T1000 (cell line): ENCODE data around the gene CNTN4.

Source experiments
- DNase-seq: peaks from one replicate; lab custom pipeline; 2025; ENCODE audit warnings: mixed read lengths; lab: John Stamatoyannopoulos, UW

Gene CNTN4

DNA sequence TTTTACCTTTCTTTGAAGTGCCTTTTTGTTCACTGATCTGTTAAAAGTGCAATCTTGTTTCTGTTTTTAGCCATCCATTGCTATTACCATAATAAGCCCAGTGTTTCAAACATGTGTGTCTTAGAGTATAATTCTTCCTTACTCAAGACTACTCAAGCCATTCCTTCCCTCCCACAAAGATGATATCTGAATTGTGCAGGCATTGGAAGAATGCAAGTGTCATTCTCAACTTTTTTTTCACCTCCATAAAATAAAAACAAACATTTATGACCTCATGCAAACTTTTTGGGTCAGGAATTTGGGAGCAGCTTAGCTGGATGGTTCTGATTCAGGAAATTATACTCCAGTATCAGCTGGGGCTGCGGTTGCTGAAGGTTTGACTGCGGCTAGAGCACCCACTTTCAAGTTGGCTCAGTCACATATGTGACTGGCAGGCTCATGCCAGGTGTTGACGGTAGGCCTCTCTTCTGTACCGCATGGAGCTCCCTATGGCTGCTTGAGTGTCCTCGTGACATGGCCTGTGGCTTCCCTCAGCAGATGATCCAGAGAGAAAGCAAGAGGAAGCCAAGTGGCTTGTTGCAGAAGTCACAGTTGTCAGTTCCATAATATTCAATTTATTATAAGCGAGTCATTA lies 490.8 kb downstream of the CNTN4 start:
- DNase-seq = no peak

DNA sequence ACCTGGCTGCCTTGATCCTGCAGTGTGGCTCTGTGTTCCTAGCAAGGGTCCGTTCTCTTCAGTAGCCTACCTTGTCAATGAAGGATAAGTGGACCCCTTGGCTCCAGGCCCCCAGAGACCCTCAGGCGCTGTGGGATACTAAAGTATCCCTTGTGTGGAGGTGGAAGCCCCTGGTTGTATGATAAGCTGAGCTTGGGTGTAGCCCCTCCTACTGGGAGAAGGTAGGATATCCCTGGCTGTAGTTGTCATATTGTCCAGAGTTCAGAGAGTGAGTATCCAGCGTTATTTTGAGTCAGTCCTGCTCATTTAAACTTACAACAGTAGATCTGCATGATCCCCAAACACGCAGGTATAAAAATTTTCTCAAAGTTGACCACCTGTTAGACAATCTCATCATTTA lies 496.8 kb downstream of the CNTN4 start:
- DNase-seq = no peak

DNA sequence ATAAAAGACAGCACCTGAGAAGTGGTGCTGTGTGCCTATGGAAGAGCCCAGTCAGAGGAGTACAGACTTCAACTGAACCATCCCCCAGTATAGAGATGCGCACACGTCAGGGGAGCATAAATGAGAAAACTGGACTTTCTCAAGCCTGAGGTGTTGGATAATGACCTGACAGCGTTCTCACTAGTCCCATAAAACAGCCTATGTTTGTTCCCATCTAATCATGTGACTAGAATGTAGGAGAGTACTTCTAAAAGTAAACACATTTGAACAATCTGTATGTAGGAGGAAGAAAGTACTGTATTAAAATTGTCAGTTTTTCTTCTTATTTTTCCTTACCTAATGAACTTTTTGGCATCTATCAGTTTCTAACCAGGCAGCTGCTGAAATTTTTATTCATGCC lies 498.9 kb downstream of the CNTN4 start:
- no peak for DNase-seq

DNA sequence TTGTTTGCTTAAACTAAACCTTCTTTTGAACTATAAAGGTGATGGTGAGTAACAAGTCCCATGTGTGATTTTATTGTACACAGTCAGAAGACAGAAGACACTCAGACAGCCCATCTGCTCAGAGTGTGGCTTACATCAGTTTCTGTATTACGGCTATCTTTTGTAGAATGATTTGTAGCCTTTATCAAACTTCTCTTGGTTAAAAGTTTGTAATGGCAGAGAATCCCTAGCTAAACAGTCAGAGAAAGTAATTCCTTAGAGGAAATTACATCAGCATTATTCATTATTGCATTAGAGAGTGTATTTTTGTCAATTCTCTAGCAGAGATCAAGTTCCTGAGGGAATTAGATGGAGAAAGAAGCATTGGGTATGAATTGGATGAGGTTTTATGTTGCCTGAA lies 500.8 kb downstream of the CNTN4 start:
- DNase-seq = no peak

DNA sequence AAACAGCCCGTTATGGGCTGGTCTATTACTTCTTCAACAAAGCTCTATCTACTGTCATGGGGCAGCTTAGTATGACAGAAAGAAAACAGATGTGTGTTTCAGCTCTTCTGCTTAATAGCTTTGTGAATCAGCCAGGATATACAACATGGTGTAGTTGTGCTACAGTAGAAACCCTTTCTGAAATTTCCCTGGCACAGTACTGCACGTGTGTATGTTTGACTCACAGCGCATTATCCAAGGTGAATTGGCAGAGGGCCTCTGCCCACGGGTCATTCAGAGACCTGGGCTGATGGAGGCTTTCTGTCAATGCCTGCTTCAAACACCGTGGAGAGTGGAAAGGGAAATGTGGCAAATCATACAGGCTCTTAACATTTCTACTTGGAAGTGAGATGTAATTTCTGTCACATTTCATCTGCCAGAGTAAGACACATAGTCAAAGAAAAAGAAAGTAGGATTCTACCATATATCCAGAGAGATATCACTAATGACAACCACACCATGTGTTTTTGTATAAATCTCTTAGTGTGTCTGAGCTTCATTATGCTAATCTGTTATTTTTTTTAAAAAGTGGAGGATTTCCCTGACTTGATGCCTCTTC lies 505.1 kb downstream of the CNTN4 start:
- DNase-seq = no peak

DNA sequence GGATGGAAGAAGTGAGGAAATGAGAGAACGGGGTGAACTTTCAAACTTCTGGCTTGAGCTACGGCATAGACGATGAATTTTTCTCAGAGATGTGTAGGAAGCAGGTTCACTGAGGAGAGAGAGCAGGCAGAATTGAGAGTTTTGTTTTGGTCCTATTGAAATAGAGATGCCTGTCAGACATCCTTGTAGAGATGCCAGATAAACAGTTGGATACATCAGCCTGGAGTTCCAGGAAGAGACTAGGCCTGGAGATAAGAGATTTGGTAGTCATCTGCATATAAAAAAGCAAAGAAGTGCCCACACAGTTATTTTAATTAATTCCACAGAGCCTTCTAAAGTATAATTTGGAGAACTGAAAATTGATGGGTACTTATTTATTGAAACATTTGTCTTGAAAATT lies 515.9 kb downstream of the CNTN4 start:
- DNase-seq = no peak

DNA sequence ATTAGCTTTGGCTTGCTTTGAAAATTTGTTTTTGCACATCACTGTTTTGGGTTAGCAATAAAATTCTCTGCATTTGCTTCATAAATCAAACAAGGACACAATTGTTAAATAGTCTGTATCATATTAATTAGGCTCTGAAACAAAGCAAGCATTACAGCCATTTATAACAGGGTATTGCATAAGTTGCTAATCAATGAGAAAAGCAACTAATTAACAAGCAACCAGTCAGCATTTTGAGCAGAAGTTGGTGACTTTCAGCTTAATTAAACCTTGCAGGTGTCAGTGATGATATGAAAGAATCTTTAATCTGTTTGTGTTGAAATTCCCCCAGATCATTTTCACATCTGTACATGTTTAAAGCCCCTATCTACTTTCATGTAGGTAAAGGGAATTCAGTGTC lies 516.4 kb downstream of the CNTN4 start:
- DNase-seq = no peak

DNA sequence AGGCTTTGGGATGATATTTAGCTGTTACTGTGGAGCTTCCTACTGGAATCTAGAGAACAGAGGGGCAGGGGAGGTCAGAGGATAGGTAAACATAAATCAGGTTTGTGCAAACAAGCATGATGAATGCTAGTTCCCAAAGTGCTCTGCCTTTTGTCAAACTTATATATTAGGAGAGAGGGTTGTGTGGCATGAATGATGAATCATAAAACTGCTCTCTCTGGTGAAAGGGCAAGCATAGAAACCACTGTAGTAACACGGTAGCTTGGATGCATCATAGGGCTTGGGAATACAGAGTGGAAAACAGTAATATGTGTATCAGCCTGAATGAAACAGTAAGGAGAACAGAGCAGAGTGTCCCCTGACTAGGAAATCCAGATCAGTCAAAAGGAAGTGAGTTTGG lies 524.8 kb downstream of the CNTN4 start:
- DNase-seq = no peak

DNA sequence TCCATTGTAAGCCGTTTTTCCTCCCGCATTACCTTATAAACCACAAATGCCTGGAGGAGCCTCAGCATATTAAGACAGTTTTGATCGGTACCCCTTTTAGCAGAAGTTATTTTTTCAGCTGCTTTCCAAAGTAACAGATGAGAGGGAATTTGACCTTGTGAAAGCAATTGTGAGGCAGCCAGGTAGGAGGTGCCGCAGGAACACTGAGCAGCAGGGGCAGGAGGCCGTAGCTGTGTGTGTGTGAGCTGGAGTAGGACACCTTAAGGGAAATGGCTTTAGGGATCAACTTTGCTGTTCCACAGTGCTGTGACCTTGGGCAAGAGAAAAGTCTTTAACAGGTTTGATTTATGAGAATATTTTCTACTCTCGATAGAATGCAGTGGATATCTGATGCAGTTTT lies 529.5 kb downstream of the CNTN4 start:
- no peak for DNase-seq

DNA sequence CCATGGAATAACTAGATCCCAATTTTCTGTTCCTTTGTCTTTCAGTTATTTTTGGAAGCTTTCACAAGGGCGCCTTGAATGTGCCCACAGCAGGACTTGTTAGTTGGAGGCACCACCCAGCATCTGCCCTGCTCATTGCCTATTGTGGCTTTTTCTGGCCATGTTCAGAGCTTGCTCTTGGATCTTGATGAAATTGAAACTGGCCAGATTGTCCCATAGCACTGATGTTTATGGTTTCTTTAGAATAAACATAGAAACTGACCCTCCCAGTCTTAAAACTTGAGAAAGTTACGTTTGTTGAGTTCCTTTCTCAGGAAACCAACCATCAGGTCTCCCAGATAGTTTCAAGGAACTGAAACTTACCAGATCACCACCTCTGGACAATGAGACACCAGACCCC lies 536.8 kb downstream of the CNTN4 start:
- no peak for DNase-seq

DNA sequence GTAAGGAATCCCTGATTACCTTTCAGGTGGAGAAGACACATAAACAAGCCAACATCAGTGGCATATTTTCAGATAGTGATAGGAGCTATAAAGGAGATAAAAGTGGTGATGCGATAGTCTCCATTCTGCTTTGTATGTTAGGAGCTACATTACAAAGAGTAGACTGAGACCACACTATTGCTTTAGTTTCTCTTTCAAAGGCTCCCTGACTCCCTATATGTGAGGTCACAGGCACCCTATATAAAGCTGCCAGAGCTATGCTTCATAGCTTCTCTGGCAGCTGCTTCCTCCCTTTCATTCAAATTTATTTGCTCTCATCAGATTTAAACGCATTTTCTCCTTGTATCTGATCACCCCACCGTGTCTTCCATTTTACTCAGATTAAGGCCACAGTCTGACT lies 544.9 kb downstream of the CNTN4 start:
- no peak for DNase-seq

DNA sequence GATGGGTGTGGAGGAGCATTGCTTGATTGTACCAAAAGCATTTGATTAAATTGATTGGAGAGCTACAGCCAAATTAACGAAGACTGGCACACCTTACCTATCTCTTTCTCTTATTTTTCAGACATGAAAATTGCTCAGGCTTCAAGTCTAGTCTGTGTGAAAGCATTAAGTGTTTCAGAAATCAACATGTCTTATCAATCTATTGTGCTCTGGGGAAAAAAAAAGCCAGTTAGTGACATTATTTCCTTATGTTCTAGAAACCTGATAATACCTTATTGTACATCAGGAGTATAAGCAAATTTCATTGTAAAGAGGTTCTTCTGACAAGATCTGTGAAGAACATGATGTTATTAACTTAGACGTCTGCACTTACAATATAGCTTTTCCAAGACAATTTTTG lies 546.3 kb downstream of the CNTN4 start:
- no peak for DNase-seq

DNA sequence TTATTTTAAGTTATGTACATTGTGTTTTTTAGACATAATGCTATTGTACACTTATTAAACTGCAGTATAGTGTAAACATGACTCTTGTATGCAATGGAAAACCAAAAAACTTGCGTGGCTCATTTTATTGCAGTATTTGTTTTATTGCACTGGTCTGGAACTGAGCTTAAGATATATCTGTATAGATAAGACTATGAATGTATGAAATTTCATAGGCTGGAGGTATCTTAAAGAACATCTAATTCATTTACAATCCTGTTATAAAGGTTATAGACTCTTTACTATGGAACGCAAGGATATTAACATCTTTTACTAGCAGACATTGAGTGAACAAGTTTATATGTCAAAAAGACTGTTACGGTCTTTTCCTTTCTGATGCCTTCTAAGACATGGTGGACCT lies 552.1 kb downstream of the CNTN4 start:
- no peak for DNase-seq

DNA sequence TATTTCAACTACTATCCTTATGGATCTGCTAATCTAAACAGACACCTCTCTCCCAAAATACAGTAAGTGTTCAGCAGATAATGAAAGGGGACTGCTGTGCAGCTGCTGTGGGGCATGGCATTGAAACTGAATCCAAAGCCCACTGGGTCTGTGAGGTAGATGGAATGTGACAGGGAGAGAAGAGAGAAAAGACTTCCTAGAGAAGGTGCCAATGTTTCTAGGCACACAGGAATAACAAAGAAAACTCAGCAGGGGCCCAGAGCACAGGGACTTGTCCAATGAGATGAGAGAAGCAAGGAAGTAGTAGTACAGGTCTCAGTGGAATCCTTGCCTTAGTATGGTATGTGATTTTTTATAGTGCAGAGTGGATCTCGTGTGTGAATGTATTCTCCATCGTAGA lies 553.7 kb downstream of the CNTN4 start:
- DNase-seq = no peak

DNA sequence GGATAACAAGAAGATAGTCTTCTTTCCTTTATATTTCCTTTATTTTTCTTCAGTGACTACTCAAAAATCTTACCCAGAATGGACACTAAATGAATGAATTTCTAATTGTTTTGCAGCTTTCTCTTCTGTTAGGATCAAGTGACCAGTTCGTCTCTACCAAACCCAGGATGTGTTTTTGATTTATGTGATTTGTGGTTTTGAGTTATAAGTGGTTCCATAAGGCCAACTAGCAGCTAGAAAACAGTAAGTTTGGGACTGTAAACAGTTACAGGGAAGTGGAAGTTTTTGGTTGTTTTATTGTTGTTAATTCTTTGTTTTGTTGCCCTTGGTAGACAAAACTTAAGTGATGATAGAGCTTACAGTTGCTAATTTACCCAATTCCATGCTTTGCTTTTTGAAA lies 555.0 kb downstream of the CNTN4 start:
- DNase-seq = no peak

DNA sequence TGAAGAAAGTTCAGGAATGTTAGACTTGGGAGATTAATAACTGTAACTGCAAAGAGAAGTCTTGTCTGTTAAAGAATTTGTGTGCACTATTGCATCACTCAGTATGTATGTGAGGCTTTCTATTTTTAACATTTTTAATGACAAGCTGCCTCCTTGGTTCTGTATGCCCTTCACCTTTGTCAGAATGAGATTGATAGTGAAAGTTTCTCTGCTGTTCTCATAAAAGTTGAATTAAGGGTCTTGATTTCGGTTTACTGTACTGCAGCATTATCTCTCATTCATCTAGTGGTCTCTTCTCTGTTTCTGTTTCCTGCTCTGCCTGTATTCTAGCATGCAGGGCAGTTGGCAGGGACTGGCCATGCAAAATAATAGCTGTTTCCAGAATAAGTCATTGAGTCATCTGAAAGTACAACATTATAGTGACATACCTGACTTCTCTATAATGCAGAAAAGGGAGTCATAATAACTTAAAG lies 556.6 kb downstream of the CNTN4 start:
- DNase-seq = no peak

DNA sequence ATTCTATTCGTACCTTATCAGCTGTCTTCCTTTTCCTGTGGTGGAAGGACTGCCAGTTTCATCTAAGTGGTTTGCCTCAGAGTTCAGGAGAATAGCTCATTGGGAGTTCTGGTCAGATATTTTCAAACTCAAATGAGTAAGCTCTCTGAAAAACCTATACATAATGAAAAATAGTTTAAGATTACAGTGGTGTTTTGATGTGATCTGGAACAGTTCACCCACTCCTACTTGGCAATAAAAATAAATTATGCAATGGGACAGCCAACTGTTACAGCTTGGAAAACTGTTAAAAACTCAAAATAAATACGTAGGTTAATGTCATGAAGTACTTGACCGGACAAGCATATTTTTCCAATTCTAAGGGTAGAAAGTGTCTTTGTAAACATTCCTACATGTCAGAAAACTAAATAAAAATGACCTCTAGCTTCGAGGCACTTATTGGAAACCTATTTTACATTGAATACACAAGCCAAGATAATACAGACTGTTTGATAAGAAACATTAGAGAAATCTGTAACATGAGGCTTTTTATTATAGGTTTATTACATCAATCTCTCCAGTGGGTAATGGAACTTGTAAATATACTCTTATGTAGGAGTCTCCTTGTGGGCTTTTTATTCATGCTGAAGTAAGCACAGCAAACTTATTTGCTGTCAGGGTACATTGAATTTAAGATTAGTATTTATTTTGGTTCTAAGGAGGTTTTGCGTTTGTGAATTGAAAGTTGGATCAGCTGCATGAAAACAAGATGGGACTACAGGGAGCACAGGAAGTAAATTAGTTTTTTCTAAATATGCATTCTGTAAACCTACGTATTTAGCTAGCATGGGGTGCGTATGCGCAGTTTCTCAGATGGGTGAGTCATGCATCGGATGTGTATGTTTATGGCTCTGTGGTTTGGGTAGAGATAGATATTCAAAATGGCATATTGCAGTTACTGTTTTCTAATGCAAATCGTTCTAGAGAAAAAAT lies 558.4 kb downstream of the CNTN4 start:
- DNase-seq = no peak

DNA sequence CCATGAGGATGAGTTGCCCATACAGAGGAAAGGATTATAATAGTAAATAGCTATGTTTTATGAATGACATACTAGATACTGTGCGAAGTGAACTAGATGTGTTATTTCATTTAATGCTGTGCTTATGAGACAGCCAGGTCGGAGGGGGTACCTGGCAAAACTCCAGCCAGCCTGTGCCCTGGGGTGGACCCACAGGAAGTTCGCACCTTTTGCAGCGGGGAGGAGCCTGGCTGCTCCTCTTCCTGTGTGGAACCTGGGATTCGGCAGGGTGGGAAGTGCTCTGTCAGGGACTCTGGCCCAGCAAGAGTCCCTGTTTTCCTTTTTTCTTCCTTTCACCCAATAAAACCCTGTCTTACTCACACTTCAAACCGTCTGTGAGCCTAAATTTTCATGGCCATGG lies 559.3 kb downstream of the CNTN4 start:
- no peak for DNase-seq

DNA sequence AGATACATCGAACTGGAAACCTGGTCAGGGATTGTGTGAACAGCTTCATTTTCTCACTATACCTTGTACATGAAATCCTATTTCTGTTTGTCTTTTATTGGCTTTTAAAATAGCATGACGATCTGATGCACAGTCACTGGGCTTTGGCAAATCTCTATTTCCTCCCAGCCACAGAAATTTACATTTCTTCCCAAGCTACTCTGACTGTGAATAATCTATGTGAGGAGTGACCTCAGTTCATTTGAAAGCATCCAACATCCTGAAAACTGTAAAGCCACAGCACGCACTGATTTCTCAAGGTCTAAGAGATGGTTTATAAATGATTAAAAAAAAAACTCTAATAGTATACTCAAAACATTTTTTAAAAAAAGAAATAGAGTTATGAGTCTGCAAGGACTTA lies 561.2 kb downstream of the CNTN4 start:
- no peak for DNase-seq

DNA sequence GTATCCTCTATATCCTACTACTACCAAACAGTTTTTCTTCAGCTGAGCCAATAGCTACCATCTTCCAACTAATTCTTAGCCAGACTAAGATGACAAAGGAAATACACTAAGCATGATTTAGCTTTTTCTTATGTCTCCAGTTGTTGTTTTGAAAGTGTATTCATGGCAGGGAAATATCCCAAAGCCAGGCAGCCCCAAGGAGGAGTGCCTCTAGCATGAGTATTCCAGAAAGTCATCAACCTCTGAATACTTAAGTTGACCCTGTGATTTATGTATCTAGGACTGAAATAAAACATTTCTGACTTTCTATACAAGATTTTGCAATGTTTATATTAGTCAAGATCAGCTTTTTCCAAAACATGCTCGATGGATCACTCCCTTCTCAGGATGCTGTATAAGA lies 562.4 kb downstream of the CNTN4 start:
- no peak for DNase-seq

DNA sequence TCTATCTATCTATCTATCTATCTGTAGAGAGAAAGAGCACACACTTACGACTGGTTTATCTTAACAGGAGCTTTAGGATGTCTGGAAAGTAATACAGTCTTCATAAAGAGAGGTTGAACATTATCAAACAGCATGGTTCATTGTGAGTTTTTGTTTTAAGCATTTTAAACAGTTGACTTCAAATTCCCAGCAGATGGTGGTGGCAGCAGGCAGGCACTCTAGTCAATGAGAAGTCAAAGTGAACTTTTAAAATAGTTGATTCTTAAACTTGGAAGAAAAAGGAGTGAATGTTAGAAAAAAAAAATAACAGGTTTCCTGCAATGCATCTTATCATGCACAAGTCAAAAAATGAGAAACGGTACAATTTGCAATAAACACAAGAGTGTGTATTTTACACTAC lies 578.8 kb downstream of the CNTN4 start:
- DNase-seq = no peak

DNA sequence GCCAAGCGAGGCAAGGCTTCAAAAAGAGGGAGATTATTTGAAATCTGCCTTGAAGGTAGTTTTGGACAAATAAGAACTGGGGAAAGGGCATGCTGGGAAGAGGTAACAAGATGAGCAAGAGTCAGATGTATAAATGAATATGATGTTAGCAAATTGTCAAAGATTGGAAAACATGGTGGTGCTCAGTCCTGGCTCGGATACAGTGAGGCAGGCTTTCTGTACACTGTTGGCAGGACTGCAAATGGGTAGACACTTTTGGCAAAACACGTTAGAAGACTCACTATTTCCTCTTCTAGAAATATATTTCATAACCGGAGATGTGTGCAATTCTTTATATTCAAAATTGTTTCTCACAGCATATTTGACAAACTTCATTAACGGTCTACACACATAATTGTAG lies 581.6 kb downstream of the CNTN4 start:
- DNase-seq = no peak

DNA sequence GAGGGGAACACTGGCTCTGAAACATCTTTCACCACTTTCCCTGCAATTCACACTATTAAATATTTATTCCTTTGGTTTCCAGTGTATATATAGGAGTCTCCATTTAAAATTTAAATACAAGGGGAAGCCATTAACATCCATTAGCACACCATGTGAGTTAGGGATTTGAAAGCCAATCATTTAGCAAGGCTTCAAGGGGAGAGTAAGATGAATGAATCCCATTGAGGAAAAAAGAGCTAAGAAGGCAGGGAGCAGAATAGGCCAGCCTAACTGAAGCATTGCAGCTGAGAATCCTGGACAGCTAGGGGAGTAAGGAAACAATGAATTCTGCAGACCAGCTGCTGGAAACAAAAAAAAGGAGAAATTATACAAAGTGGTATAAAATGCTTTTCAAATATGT lies 585.4 kb downstream of the CNTN4 start:
- no peak for DNase-seq
